Central memory CD8-positive, alpha-beta T cell (primary cell): ENCODE results near the gene FOXI1.
A peak's percentile ranks its signal among the peaks of the same experiment; 100 is the strongest.

Source experiments
- ATAC-seq: fragments of 150-1000 bp; cut with Tn5 transposase; replicated peaks from 2 replicates; pipeline ENCODE4 v1.10.0; 2022; ENCODE audit warnings: mild to moderate bottlenecking, moderate FRiP score, moderate number of reproducible peaks; ENCODE audit not compliant: poor library complexity, severe bottlenecking; ENCODE audit errors: extremely low read depth
- DNase-seq, 2 donors: peaks; one replicate each; pipeline ENCODE4 v3.0.0; 2021; ENCODE audit warnings: low spot score in 2 of 2
- H3K27ac Mint-ChIP-seq: one replicate; pipeline ENCODE4 v1.8.0; 2022; ENCODE audit warnings: low read depth, mild to moderate bottlenecking, moderate library complexity, mixed read lengths
- H3K27me3 Mint-ChIP-seq: one replicate; pipeline ENCODE4 v1.8.0; 2022; ENCODE audit warnings: mixed read lengths
- H3K36me3 Mint-ChIP-seq: one replicate; pipeline ENCODE4 v1.8.0; 2022; ENCODE audit warnings: mild to moderate bottlenecking, moderate library complexity, mixed read lengths; ENCODE audit not compliant: insufficient read depth
- H3K4me1 Mint-ChIP-seq: one replicate; pipeline ENCODE4 v1.8.0; 2022; ENCODE audit warnings: mixed read lengths
- H3K4me3 Mint-ChIP-seq: one replicate; pipeline ENCODE4 v1.8.0; 2022; ENCODE audit warnings: mild to moderate bottlenecking, moderate library complexity, mixed read lengths
- H3K9me3 Mint-ChIP-seq: one replicate; pipeline ENCODE4 v1.8.0; 2022; ENCODE audit warnings: mixed read lengths

The FOXI1 gene

DNA sequence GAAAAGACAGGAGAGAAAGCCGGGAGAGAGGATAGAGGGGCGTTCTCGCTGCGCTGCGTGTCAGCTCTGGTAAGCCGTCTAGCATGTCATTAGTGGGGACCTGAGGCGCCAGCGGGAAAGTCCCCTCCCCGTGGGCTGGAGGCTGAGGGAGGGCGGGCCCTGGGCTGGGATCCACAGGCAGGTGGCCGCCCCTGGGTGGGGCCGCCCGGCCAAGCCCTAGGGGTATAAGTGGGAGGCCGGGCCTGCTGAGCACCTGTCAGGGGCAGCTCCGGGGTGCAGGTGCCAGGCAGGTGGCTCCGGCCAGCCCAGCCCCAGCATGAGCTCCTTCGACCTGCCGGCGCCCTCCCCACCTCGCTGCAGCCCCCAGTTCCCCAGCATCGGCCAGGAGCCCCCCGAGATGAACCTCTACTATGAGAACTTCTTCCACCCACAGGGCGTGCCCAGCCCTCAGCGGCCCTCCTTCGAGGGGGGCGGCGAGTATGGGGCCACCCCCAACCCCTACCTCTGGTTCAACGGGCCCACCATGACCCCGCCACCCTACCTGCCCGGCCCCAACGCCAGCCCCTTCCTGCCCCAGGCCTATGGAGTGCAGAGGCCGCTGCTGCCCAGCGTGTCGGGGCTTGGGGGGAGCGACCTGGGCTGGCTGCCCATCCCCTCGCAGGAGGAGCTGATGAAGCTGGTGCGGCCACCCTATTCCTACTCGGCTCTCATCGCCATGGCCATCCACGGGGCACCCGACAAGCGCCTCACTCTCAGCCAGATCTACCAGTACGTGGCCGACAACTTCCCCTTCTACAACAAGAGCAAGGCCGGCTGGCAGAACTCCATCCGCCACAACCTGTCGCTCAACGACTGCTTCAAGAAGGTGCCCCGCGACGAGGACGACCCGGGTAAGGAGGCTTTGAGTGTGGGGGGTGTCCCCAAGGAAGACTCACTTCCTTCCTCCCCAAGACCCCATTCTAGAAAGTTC, at the start of gene FOXI1:
Gene FOXI1, plus strand, starts transcription at position 256 of the 970 bp plus-strand sequence. Its CDS starts 61 bp downstream, at position 317.
- peaks cover 1% of the 10 kb centered on the region for H3K36me3 Mint-ChIP-seq
- ATAC-seq (no peak), DNase-seq (no peak)
- H3K27ac Mint-ChIP-seq = no peak within 1 kb of the TSS
- H3K9me3 Mint-ChIP-seq = no peaks in the 10 kb centered on the region
- no peak within 1 kb of the TSS for H3K4me3 Mint-ChIP-seq
- H3K4me1 Mint-ChIP-seq = no peaks in the 10 kb centered on the region
- H3K27me3 Mint-ChIP-seq = peaks cover 38% of the 10 kb centered on the region

GRCh38 chr5:170056561-170057267, 49.0 kb upstream of the FOXI1 start:
- Mint-ChIP-seq H3K4me1 (no peaks in the 10 kb centered on the region), H3K4me3 (no peak overlapping the region)

DNA sequence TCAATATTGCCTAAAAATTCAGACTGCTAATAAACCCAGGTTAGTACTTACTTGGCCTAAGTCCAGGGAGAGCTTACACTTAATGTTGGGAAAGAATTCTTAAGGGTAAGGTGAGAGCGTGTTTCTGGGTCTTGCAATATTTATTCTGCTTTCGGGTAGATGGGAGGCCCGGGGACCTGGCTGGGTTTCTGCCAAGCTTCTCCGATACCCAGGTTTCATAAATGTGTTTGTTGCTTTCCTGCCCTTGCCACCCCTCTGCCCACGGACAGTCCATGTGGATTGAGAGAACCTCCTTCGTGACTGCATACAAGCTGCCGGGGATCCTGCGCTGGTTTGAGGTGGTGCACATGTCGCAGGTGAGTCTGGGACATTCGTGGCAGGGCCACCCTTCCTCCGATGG, 48.4 kb upstream of the FOXI1 start:
- no peak overlapping the region for H3K27ac Mint-ChIP-seq
- no peaks in the 10 kb centered on the region for H3K9me3 Mint-ChIP-seq
- H3K4me1 Mint-ChIP-seq = no peaks in the 10 kb centered on the region
- peaks cover 48% of the 10 kb centered on the region for H3K36me3 Mint-ChIP-seq
- DNase-seq (no peak), ATAC-seq (no peak)
- H3K4me3 Mint-ChIP-seq = no peak overlapping the region
- no peaks in the 10 kb centered on the region for H3K27me3 Mint-ChIP-seq

More at GRCh38 chr5:170056561-170057267, 49.0 kb upstream of the FOXI1 start:
- no peak for DNase-seq
- Mint-ChIP-seq H3K9me3 (no peaks in the 10 kb centered on the region), H3K36me3 (peaks cover 48% of the 10 kb centered on the region), H3K27me3 (no peaks in the 10 kb centered on the region), H3K27ac (no peak overlapping the region)
- ATAC-seq = no peak

DNA sequence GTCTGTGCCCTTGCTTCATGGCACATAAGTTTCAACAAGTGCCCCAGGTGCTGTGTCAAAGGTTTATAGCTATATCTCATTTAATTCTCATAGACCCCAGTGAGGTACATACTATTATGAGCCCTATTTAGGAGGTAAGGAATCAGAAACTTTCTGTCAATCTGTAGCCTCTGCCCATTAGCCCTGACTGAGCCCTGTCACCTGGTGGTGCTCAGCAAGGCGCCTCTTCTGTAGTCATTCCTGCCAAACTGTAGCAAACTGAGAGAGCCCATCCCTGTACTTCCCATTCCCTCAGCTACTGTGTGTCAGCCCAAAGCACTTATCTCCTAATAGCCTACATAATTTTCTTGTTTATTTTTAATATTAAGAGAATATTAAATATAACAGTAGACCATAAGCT, 46.5 kb upstream of the FOXI1 start:
- Mint-ChIP-seq H3K4me1 (no peaks in the 10 kb centered on the region), H3K9me3 (no peaks in the 10 kb centered on the region), H3K27ac (no peak overlapping the region), H3K36me3 (peaks cover 38% of the 10 kb centered on the region), H3K27me3 (no peaks in the 10 kb centered on the region), H3K4me3 (no peak overlapping the region)
- no peak for DNase-seq
- no peak for ATAC-seq

DNA sequence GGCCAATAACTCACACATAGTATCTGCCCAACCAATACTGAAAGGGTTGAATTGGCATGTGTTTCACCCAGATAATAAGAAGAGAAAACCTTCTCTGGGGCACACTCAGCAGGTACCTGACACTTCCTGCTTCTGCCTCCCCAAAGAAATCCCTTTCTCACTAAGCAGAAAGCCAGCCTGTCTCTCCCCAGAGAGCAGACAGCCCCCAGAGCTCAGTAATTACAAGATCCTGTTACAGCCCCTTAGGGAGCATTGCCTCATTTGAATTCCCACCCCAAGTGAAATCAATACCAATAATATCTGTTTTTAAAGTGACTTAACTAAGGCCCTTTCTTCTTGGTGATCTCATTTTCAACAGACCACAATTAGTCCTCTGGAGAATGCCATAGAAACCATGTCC, 38.5 kb upstream of the FOXI1 start:
- Mint-ChIP-seq H3K4me1 (no peaks in the 10 kb centered on the region), H3K27me3 (no peaks in the 10 kb centered on the region), H3K27ac (no peak overlapping the region), H3K9me3 (no peaks in the 10 kb centered on the region), H3K4me3 (no peak overlapping the region), H3K36me3 (peaks cover 43% of the 10 kb centered on the region)
- no peak for ATAC-seq
- DNase-seq = no peak

- H3K9me3 Mint-ChIP-seq = no peaks in the 10 kb centered on the region
- no peak overlapping the region for H3K27ac Mint-ChIP-seq
- H3K4me3 Mint-ChIP-seq = no peak overlapping the region
- no peaks in the 10 kb centered on the region for H3K4me1 Mint-ChIP-seq
- DNase-seq (no peak), ATAC-seq (no peak)
- H3K36me3 Mint-ChIP-seq = peaks cover 43% of the 10 kb centered on the region
- no peaks in the 10 kb centered on the region for H3K27me3 Mint-ChIP-seq
Measured at GRCh38 chr5:170067574-170068170, 38.0 kb upstream of the FOXI1 start.

- Mint-ChIP-seq H3K36me3 (peaks cover 41% of the 10 kb centered on the region), H3K4me1 (no peaks in the 10 kb centered on the region), H3K27me3 (no peaks in the 10 kb centered on the region), H3K4me3 (no peak overlapping the region), H3K9me3 (no peaks in the 10 kb centered on the region), H3K27ac (no peak overlapping the region)
- DNase-seq = no peak
- no peak for ATAC-seq
Measured at GRCh38 chr5:170069512-170069911, 36.2 kb upstream of the FOXI1 start.

DNA sequence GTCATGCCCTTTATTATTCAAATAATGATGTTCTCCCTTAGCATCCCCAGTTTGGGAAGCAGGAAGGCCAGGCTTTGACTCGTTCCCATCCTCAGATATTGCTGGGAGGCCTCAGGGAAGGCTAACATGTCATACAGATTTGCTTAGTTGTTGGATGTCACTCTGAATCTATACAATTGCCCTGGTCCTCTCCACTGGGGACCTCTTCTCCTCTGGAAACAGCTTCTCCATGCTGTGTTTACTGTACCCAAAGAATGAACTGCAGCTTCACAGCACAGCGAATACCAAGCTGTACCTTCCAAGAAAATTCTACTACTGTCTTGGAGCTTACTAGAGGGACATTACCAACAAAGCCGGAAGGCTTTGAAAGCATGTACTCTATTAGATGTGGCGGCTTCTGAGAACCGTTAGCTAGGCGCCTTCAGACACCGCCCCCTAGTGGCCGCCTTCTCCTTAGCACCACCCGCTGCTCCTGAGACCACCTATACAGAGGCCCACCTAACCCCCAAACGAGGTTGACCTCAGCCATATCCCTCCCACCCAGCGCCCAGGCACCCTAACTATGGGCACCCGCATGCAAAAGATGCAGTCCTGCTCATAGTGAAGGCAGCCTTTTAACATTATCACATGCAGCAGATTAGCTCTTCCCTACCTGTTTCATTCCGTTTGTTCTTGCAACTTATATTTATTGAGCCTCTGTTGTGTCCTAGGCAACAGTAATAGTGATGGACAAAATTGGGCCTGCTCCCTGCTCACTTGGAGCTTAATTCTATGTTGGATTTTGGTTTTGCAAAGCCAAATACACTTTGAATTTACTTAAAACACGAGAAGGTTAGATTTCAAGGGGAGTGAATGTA, 34.9 kb upstream of the FOXI1 start:
- Mint-ChIP-seq H3K9me3 (no peaks in the 10 kb centered on the region), H3K4me1 (no peaks in the 10 kb centered on the region), H3K4me3 (no peak overlapping the region), H3K27me3 (no peaks in the 10 kb centered on the region), H3K36me3 (peaks cover 47% of the 10 kb centered on the region), H3K27ac (no peak overlapping the region)
- no peak for DNase-seq
- no peak for ATAC-seq

- H3K4me1 Mint-ChIP-seq = no peaks in the 10 kb centered on the region
- no peaks in the 10 kb centered on the region for H3K27me3 Mint-ChIP-seq
- H3K27ac Mint-ChIP-seq = no peak overlapping the region
- ATAC-seq (no peak), DNase-seq (no peak)
- no peak overlapping the region for H3K4me3 Mint-ChIP-seq
- H3K36me3 Mint-ChIP-seq = peaks cover 42% of the 10 kb centered on the region
- H3K9me3 Mint-ChIP-seq = no peaks in the 10 kb centered on the region
Measured at GRCh38 chr5:170071748-170072147, 33.9 kb upstream of the FOXI1 start.

GRCh38 chr5:170075696-170076095, 30.0 kb upstream of the FOXI1 start:
- H3K27ac Mint-ChIP-seq = peak overlapping the region; percentile 12
- no peak overlapping the region for H3K4me3 Mint-ChIP-seq
- no peaks in the 10 kb centered on the region for H3K27me3 Mint-ChIP-seq
- no peak for ATAC-seq
- DNase-seq = no peak
- no peaks in the 10 kb centered on the region for H3K4me1 Mint-ChIP-seq
- peaks cover 42% of the 10 kb centered on the region for H3K36me3 Mint-ChIP-seq
- no peaks in the 10 kb centered on the region for H3K9me3 Mint-ChIP-seq

- no peak overlapping the region for H3K4me3 Mint-ChIP-seq
- no peak for ATAC-seq
- no peaks in the 10 kb centered on the region for H3K27me3 Mint-ChIP-seq
- peaks cover 39% of the 10 kb centered on the region for H3K36me3 Mint-ChIP-seq
- no peaks in the 10 kb centered on the region for H3K4me1 Mint-ChIP-seq
- H3K9me3 Mint-ChIP-seq = no peaks in the 10 kb centered on the region
- no peak overlapping the region for H3K27ac Mint-ChIP-seq
- no peak for DNase-seq
Measured at GRCh38 chr5:170076211-170076610, 29.5 kb upstream of the FOXI1 start.

GRCh38 chr5:170076739-170077138, 29.0 kb upstream of the FOXI1 start:
- no peak for DNase-seq
- no peak for ATAC-seq
- H3K4me3 Mint-ChIP-seq = no peak overlapping the region
- no peaks in the 10 kb centered on the region for H3K4me1 Mint-ChIP-seq
- no peaks in the 10 kb centered on the region for H3K9me3 Mint-ChIP-seq
- no peak overlapping the region for H3K27ac Mint-ChIP-seq
- H3K27me3 Mint-ChIP-seq = no peaks in the 10 kb centered on the region
- peaks cover 38% of the 10 kb centered on the region for H3K36me3 Mint-ChIP-seq
